OCI-LY7 (cell line): ENCODE results near the gene POLD3. TPM values are rescaled to one million over a fixed set of nuclear protein-coding genes. Genes with fewer than 3 reads are reported as not detected.

Experiments
- BruUV-seq: library from RNA; stranded (reverse); fragments of 400-500 nt; replicated peaks from 2 replicates; lab custom pipeline; 2021; lab: Mats Ljungman, UMichigan
- CTCF ChIA-PET: fragments of 300-600 bp; sonication (Branson Sonifier 250); formaldehyde crosslinking; loops from one replicate; lab custom pipeline; 2022; ENCODE audit warnings: antibody characterized with exemption; ENCODE audit not compliant: unreplicated experiment; lab: Charles Lee
- POLR2A ChIA-PET: fragments of 300-600 bp; sonication (Branson Sonifier 250); formaldehyde crosslinking; loops from one replicate; lab custom pipeline; 2022; ENCODE audit warnings: antibody characterized with exemption; lab: Charles Lee
- DNase-seq: peaks from one replicate; pipeline ENCODE4 v3.0.0-alpha.2; 2015; ENCODE audit warnings: low spot score
- H2AFZ ChIP-seq: fragments of 200-600 bp; sonication (generic), shearing (Covaris generic); 2 replicates; pipeline ENCODE4 v1.6.1; 2014; ENCODE audit warnings: mild to moderate bottlenecking, antibody characterized with exemption, low read length, moderate library complexity
- H3K27ac ChIP-seq: fragments of 200-600 bp; sonication (generic); 2 replicates; pipeline ENCODE4 v1.5.1; 2014; ENCODE audit warnings: mixed run types, low read depth, mild to moderate bottlenecking, moderate library complexity, low read length, inconsistent platforms; ENCODE audit not compliant: poor library complexity, severe bottlenecking
- H3K36me3 ChIP-seq: fragments of 200-600 bp; sonication (generic); 2 replicates; pipeline ENCODE4 v1.6.1; 2014; ENCODE audit warnings: mild to moderate bottlenecking, antibody characterized with exemption, low read length, moderate library complexity, mixed read lengths; ENCODE audit not compliant: insufficient read depth
- H3K4me1 ChIP-seq: fragments of 200-600 bp; sonication (generic); 2 replicates; pipeline ENCODE4 v1.5.1; 2014; ENCODE audit warnings: mild to moderate bottlenecking, low read length; ENCODE audit not compliant: insufficient read depth, poor library complexity, severe bottlenecking
- H3K4me2 ChIP-seq: fragments of 200-600 bp; sonication (generic); 2 replicates; pipeline ENCODE4 v1.6.1; 2014; ENCODE audit warnings: mild to moderate bottlenecking, low read length
- H3K4me3 ChIP-seq: fragments of 200-600 bp; sonication (generic); 2 replicates; pipeline ENCODE4 v1.5.1; 2014; ENCODE audit warnings: mild to moderate bottlenecking, low read depth, low read length; ENCODE audit not compliant: poor library complexity, severe bottlenecking
- H3K79me2 ChIP-seq: fragments of 200-600 bp; sonication (generic); 2 replicates; pipeline ENCODE4 v1.6.1; 2016; ENCODE audit warnings: low read depth, mild to moderate bottlenecking, low read length, moderate library complexity, mixed read lengths; ENCODE audit not compliant: insufficient read depth
- H3K9me2 ChIP-seq: fragments of 200-600 bp; sonication (generic); 2 replicates; pipeline ENCODE4 v1.6.1; 2016; ENCODE audit warnings: mild to moderate bottlenecking, low read length, mixed read lengths; ENCODE audit not compliant: insufficient read depth
- H3K9me3 ChIP-seq: fragments of 200-600 bp; sonication (generic); 2 replicates; pipeline ENCODE4 v1.6.1; 2014; ENCODE audit warnings: mild to moderate bottlenecking, mixed run types, low read length, mixed read lengths
- H4K20me1 ChIP-seq: fragments of 200-600 bp; sonication (generic); 2 replicates; pipeline ENCODE4 v1.6.1; 2014; ENCODE audit warnings: mild to moderate bottlenecking, antibody characterized with exemption, low read length, moderate library complexity, mixed read lengths; ENCODE audit not compliant: insufficient read depth
- EZH2phosphoT487 ChIP-seq: fragments of 200-600 bp; sonication (generic); IDR thresholded peaks from 2 replicates; pipeline ENCODE4 v1.6.1; 2018; ENCODE audit warnings: low read depth, borderline replicate concordance, mild to moderate bottlenecking, mixed run types, antibody characterized with exemption, low read length, moderate library complexity, mixed read lengths
- intact Hi-C: fragments of 100-400 bp; cut with micrococcal nuclease; formaldehyde crosslinking; loops from one replicate; pipeline ENCODE4 v1.10.0; 2022; ENCODE audit not compliant: unreplicated experiment
- total RNA-seq, 2 experiments: library from RNA; depleted of rRNA in 1 of 2; stranded (reverse); fragments of >200 nt in 1 of 2; shearing (Covaris generic) in 1 of 2; gene quantifications; 2 replicates each; pipeline ENCODE4 v1.2.3, GENCODE V29; 2014 to 2022
- TF ChIP-seq, protein P1 (sequence below): fragments of 200-600 bp; sonication (generic); conservative IDR thresholded peaks from 2 replicates; pipeline ENCODE4 v1.5.1; 2014; ENCODE audit warnings: mild to moderate bottlenecking, antibody characterized with exemption, low read length, moderate library complexity, mixed read lengths

POLD3 gene
- total RNA-seq, 2 experiments from 2014 or later, result 38.8 to 39.3 TPM

DNA sequence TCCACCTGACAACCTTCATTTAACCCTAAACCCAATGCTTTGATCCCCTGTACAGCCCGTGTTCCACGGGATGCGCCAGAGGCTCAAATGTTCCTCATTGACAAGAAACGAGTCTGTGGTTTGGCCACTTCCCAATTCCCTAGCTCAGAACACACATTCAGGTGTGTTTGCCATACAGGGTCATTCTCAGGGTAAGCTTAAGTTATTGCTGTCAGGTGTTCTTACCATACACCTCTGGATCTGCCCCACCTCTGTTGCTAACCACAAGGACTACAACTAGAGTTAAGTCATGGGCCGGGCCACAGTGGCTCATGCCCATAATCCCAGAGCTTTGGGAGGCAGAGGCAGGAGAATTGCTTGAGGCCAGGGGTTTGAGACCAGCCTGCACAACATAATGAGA lies 45.6 kb upstream of the POLD3 start:
- TF ChIP-seq, protein P1, sequence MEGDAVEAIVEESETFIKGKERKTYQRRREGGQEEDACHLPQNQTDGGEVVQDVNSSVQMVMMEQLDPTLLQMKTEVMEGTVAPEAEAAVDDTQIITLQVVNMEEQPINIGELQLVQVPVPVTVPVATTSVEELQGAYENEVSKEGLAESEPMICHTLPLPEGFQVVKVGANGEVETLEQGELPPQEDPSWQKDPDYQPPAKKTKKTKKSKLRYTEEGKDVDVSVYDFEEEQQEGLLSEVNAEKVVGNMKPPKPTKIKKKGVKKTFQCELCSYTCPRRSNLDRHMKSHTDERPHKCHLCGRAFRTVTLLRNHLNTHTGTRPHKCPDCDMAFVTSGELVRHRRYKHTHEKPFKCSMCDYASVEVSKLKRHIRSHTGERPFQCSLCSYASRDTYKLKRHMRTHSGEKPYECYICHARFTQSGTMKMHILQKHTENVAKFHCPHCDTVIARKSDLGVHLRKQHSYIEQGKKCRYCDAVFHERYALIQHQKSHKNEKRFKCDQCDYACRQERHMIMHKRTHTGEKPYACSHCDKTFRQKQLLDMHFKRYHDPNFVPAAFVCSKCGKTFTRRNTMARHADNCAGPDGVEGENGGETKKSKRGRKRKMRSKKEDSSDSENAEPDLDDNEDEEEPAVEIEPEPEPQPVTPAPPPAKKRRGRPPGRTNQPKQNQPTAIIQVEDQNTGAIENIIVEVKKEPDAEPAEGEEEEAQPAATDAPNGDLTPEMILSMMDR, result no peak
- TF ChIP-seq EZH2phosphoT487, result no peak
- Histone ChIP-seq H3K79me2 (no peaks in the 10 kb centered on the region), H3K4me1 (no peaks in the 10 kb centered on the region), H3K4me2 (no peak overlapping the region), H3K9me2 (no peaks in the 10 kb centered on the region), H2AFZ (no peak overlapping the region), H3K4me3 (no peak overlapping the region), H3K9me3 (peaks cover 14% of the 10 kb centered on the region), H4K20me1 (no peaks in the 10 kb centered on the region), H3K36me3 (no peaks in the 10 kb centered on the region), H3K27ac (no peak overlapping the region)
- ChIA-PET POLR2A (no interaction called here), CTCF (no interaction called here)
- no TSS peak for BruUV-seq
- intact Hi-C loops, result no loop called here
- DNase-seq, result no peak

DNA sequence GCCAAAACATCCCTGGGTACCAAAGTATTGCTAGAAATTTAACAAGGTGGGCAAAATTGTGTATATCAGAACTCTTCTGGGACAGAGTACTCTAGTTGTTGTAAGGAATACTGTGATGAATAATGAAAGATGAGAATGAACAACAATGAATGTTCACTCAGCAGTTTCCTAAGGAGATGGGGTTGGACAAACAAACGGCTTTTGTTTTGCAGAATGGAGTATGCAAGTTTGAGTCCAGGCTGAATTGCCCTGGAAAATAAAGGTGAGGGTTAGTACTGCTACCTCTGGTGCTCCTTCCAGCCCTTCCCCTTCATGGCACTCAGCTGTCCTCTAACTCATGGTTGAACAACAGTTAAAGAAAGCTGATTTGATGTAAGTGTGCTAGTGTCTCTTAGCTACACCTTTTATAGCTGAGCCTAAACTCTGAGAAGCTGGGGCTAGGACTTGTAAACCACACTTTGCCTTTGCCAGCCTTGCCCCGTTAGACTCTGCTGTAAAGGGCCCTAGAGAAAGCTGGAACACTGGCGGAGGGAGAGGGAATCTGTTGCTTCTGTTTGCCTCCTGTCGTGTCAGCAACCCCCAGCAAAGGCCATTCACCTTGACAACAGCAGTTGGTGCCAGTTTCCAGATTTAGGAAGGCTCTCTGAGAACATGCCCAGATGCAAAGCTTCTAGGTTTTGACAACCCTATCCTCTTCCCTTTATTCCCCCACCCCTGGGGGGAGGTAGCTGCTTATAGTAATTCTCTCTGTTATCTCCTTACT lies 41.2 kb upstream of the POLD3 start:
- ChIA-PET POLR2A (interaction anchor here (0.5 to 0.7 kb wide), 3 partner anchors 17 to 148 kb away, joined by 3 to 4 read pairs (median 4); no protein-coding TSS in a partner anchor), CTCF (no interaction called here)
- intact Hi-C loops, result no loop called here
- H3K36me3 ChIP-seq, result no peaks in the 10 kb centered on the region
- TF ChIP-seq EZH2phosphoT487, result no peak
- TF ChIP-seq, protein P1, result no peak
- H3K4me1 ChIP-seq, result no peaks in the 10 kb centered on the region
- H2AFZ ChIP-seq, result no peak overlapping the region
- H3K79me2 ChIP-seq, result no peaks in the 10 kb centered on the region
- no peak for DNase-seq
- H3K9me2 ChIP-seq, result no peaks in the 10 kb centered on the region
- no peaks in the 10 kb centered on the region for H3K9me3 ChIP-seq
- H3K4me2 ChIP-seq, result no peak overlapping the region
- H3K4me3 ChIP-seq, result no peak overlapping the region
- H4K20me1 ChIP-seq, result no peaks in the 10 kb centered on the region
- H3K27ac ChIP-seq, result no peak overlapping the region
- no TSS peak for BruUV-seq

DNA sequence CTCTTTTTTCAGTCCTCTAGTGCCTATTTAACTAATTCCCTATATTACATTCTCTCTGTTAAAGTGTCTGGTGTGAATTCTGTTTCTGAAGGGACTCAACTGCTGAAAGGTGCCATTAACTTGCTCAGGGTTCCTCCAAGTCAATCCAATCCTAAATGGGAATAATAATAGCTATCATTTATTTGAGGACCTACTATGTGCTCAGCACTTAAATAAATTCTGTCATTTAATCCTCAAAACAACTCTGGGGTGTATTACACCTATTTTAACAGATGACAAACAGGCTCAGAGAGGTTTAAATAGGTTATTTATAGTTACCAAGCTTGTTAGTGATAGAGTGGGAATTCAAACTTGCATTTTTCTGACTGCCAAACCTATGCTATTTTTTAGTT lies 40.6 kb upstream of the POLD3 start:
- intact Hi-C loops, result no loop called here
- H3K4me3 ChIP-seq, result no peak overlapping the region
- no peaks in the 10 kb centered on the region for H4K20me1 ChIP-seq
- BruUV-seq, result no TSS peak
- H3K9me2 ChIP-seq, result no peaks in the 10 kb centered on the region
- H3K36me3 ChIP-seq, result no peaks in the 10 kb centered on the region
- ChIA-PET POLR2A (interaction anchor here (0.7 kb wide), 1 partner anchor 149 kb away, joined by 3 read pairs; no protein-coding TSS in a partner anchor), CTCF (no interaction called here)
- no peak overlapping the region for H3K27ac ChIP-seq
- no peak for DNase-seq
- no peaks in the 10 kb centered on the region for H3K9me3 ChIP-seq
- no peak overlapping the region for H3K4me2 ChIP-seq
- TF ChIP-seq, protein P1, result no peak
- TF ChIP-seq EZH2phosphoT487, result no peak
- no peaks in the 10 kb centered on the region for H3K4me1 ChIP-seq
- H3K79me2 ChIP-seq, result no peaks in the 10 kb centered on the region
- no peak overlapping the region for H2AFZ ChIP-seq
